Stimulated activated CD8-positive, alpha-beta memory T cell treated with anti-CD3 and anti-CD28 coated beads, Interleukin-4, amount 100 ng/mL, for 48 hours (primary cell): ENCODE measurements around the gene RPGRIP1L.

Experiments
- DNase-seq: peaks from one replicate; pipeline ENCODE4 v3.0.0-alpha.2; 2020

RPGRIP1L gene

DNA sequence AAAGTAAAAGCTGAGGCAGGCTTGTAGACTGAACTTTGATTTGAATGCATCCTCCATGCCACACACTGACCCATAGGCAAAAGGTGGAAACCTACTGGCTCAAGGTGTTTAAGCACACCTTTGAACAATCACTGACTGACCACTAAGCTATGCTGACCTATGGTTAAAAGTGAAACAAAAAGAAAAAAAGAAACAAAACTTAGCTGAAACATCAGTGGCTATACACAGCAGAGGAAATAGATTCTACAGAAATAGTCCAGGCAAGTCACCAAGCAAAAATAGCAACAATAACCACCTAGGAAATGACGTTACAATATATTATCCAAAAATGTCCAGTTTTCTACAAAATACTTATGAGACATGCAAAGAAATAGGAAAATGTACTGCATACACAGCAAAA is 60.2 kb downstream of the RPGRIP1L start:
- DNase-seq = no peak

DNA sequence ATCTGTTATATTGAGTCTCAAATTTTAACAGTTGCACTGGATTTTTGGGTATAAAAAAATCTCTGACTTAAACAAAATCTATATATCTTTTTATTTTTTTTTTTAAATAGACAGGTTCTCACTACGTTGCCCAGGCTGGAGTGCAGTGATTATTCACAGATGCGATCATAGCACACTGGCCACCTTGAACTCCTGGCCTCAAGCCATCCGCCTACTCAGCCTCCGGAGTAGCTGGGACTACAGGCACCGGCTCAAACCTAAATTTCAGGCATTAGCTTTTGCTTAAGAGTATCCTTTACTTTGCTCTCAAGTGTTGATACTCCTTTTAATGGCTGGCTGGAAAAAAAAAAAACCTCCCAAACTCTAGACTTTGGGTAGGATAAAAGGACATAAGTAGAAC is 61.6 kb downstream of the RPGRIP1L start:
- DNase-seq = no peak

DNA sequence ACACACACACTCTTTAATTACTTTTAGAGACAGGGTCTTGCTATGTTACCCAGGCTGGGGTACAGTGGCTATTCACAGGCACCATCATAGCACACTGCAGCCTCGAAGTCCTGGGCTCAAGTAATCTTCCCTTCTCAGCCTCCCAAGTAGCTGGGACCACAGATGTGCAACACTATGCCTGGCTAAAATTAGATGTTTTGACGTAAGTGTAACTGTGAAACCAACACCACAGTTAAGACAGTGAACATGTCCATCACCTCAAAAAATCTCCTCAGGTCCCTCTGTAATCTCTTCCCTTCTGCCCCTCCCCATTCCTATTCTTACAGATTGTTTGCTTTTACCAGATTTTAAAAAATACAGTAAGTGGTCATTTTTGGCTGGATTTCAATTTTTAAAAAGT is 66.7 kb downstream of the RPGRIP1L start:
- no peak for DNase-seq

DNA sequence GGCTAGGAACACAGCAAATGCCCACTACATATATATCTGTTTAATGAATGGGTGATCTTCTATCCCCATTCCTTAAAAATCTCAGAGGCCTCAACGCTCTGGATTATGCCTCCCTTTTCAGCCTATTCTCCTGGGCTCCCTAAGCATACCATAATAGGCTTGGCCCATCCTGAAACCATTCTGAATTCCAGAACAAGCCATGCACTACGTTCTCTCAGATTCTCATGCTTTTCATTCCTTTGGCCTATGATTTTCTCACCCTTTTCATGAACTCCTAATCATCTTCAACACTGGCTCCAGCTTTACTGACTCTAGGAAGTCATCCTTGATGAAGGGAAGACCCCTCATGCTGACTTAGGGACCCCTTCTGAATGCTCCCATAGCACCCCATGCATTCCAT is 71.1 kb downstream of the RPGRIP1L start:
- DNase-seq = no peak

DNA sequence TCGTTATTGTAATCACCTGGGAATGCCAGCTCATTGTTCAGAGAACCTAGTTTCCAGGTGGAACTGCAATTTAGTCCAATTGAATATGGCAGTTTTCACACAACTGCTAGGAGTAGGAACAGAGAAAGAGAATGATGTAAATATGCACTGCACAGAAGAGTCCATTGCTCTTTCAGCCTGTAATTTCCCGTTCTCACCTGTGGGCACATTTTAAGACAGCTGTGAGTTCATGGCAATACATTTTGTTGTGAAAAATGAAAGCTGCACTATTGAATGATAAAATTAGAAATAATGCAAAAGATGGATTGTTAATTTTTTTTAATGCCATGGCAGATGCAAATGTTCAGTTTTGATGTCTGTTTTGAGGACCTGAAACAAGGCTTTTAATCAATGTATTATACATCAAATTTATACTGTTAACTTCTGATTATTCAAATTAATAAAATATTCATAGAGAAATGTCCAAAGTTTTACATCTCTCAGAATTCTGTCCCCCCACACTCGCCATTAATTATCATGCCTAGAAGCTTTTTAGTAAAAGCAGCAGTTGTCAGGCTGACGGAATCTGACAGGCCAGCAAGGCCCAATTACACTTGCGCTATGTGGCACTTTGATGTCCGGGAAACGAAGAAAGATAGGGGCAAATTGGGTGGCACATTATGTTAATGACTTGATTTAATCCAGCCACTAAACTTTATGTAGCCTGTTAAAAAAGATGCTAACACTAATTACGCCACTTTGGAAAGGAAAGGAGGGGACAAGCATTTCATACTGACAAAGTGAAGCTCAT is 72.2 kb downstream of the RPGRIP1L start:
- no peak for DNase-seq

DNA sequence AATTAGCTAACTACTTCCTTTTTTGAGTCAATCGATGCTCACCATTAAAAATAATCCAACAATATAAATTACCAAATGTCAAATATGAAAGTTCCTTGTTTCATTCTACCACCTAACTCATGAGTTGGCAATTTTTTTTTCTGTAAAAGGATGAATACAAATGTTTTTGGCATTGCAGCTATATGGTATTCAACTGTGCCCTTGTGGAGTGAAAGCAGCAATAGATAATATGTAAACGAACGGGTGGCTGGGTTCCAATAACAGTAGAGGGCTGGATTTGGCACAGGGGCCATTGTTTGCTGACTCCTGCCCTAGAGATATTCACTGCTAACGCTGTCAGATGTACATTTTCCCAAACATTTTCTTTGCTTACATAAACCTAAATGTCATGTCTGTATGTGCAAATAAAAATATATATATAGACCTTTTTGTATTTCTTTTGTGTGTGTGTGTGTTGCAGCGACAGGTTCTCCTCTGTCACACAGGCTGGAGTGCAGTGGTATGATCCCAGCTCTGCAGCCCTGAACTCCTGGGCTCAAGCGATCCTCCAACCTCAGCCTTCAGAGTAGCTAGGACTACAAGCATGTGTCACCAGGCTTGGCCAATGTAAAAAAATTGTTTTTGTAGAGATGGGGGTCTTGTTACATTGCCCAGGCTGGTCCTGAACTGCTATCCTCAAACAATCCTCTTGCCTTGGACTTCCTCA is 73.9 kb downstream of the RPGRIP1L start:
- no peak for DNase-seq

DNA sequence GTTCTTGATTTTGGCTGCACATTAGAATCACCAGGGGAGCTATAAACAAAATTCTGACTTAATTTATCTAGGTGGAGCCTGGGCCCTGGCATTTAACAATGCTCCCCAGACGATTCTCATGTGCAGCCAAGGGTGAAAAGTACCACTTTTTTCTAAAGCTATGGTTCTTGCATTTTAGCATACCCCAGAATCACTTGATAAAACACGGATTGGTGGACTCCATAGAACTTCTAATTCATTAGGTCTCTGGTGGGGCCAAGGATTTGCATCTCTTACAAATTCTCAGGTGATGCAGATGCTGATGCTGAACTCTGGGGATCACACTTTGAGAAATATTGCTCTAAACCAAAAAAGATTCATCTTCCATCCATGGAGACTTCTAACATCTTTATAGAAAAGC is 74.5 kb downstream of the RPGRIP1L start:
- no peak for DNase-seq

DNA sequence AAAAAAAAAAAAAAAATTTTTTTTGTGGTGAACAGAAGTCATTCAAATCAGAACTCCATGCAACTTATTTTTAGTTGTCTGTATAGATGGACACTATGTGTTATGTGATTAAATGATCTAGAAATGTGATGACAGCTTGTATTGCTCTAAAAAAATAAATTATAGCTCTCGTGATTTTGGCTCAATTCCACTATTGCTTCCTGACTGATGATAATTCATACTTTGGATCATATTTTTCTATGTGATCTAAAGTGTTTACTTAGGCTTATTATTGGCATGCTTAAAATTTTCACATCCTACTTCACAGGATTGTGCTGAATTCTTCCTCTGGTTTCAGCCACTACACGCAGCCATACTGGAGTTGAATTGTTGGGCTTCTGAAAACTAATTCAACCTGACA is 76.8 kb downstream of the RPGRIP1L start:
- DNase-seq = no peak

DNA sequence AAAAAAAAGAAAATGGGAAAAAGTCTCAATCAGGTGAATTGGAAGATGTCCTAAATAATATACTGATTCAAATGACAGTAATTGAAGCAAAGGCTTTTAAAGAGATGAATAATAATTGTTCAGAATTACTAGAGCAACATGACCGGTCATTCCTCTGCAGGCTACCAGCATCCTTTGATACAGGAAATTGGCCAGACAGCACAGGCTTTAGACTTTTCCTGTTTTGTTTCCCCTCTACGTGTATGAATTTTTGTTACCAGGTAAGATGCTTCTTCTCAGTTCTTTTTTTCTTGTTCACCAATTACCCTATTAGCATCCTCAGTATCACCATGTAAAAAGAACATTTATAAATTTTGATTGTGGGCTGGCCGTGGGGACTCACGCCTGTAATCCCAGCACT is 77.5 kb downstream of the RPGRIP1L start:
- no peak for DNase-seq

DNA sequence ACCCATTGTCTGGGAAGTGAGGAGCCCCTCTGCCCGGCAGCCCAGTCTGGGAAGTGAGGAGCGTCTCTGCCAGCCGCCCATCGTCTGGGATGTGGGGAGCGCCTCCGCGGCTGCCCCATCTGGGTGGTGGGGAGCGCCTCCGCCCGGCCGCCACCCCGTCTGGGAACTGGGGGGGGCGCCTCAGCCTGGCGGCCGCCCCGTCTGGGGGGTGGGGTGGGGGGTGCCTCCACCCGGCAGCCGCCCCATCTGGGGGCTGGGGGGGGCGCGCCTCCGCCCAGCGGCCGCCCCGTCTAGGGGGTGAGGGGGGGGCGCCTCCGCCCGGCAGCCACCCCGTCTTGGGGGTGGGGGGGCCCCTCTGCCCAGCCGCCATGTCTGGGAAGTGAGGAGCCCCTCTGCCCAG is 78.4 kb downstream of the RPGRIP1L start:
- DNase-seq = no peak

DNA sequence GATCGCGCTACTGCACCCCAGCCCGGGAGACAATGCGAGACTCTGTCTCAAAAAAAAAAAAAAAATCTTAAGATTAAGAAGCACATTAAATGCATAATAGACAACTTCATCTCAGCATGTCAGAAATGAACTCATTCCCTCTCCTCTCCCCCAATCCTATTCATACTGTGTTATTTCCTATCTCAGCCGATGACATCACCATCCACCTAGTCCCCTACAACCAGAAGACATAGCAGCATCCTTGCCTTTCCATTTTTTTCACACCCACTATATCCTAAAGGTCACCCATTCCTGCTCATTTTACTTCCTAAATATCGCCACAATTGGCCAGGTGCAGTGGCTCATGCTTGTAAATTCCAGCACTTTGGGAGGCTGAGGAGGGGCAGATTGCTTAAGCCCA is 81.3 kb downstream of the RPGRIP1L start:
- no peak for DNase-seq

DNA sequence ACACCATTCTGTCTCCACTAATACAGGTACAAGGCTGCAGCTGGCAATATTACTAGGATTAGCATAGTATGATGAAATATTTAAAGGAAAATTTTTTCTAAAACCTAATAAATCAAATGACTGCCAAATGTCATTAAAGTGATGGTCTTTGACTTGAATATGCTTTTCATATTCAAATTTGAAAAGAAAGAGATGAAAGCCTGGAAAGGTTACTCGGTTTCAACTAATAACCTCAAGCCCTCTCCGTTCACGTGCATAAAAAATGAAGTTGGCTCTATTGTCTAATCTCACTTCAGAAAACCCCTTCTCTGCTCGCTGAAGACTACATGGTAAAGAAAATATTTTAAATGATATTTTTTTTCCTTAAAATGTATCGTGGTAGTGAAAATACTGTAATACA is 83.2 kb downstream of the RPGRIP1L start:
- no peak for DNase-seq

DNA sequence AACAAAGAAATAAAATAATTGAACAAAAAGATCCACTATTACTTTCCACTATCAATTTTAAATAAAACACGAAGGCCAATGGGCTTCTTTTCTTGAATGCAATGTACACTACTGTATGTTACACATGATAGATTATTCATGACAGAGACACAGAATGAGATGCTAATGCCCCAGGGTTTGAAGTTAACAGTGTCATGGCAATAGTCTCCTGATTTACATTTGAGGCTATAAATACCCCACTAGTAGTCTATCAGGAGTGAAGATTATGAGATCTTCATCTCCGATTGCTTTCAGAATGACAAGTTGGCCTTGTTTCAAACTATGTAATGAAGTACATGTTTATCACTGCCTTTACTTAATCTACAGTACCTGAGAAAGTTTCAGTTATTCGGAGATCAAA is 84.4 kb downstream of the RPGRIP1L start:
- no peak for DNase-seq

DNA sequence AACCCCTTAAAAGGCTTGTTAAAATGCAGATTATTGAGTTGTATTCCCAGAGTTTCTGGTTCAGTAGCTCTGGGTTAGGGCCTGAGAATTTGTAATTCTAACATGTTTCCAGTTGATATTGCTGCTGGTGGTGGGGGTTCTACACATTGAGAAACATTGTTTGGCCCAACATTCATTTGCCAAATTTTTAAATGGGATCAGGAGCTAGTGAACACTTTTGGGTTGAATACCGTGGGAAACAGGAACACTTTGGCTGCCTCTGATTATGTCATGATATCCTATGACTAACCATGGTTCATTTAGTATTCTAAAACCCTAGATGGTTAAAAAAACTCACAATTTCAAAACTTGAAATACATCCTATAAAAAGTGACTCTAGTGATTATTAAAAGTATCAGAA is 89.3 kb downstream of the RPGRIP1L start:
- no peak for DNase-seq

DNA sequence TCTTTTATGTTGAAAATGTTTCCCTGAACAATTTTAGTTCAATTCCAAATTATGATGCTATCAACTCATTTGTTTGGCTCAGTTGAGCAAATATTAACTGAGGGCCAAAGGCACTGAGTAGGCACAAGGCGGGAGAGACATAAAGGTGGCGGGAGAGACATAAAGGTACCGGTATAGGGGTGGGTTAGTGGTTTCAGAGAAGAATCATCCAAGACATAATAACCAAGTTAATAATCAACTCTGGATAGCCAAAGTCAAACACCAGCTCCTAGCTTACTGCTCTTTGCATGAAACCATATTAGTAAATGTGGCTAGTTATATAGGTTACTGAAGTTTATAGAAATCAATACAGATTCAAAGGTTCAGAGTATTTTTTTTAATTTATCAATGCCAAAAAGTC is 91.7 kb downstream of the RPGRIP1L start:
- DNase-seq = no peak

DNA sequence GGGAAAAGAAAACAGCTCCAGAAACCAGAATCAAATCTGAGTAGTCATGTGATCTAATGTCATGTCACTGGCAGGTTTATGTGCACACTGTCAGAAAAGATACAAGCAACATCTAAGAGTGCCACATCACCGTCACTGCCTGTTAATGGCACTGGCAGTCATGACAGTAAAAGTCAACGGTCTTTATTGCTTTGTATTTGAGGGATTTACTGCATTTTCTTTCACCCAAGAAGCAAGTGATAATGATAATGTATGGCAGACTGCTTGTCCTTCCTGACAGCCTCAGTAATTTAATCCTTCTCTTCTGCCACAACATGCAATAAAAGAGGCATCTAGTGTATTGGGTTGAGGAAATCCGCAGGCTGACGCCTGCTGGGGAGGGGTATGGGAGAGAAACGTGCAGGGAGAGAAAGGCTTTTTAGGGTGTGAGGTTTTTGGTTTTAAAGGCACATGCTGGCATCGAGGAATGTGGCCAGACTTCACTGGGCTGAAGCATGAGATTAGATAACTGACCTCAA is 92.4 kb downstream of the RPGRIP1L start:
- DNase-seq = no peak

DNA sequence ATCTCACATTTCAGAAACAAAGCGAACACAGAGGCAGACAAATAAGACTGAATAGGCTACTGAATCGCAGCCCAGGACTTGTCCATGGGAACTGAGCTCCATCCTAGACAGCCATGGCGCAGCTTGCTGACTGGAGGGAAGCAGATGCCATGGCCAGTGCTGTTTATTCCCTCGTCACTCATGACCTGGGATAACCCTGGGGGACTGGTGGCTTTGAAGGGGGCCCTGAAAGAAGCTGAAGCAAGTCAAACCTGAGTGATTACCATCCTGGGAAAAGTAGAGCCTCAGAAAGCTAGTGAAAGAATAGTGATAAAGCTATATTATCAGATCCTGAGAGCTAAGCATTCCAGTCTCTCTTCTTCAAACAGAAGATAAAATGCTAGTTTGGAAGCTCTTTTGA is 94.1 kb downstream of the RPGRIP1L start:
- DNase-seq = no peak

DNA sequence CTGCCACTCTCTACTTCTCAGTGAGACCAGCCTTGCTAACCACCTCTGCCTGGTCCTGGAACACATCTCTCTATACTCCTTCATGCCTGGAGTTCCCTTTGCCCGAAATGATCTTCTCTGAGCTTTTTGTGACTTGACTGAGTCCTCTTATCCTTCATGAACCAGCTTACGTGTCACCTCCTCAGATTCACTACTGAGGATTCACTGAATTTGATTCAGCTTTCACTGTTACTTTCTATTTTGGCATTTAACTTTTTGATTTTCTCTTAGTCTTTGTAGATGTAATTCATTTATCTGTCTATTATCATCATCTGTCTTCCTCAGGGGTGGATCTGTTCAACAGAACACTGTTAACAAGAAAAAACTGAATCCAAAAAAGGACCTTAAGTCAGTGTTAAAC is 95.6 kb downstream of the RPGRIP1L start:
- DNase-seq = no peak

DNA sequence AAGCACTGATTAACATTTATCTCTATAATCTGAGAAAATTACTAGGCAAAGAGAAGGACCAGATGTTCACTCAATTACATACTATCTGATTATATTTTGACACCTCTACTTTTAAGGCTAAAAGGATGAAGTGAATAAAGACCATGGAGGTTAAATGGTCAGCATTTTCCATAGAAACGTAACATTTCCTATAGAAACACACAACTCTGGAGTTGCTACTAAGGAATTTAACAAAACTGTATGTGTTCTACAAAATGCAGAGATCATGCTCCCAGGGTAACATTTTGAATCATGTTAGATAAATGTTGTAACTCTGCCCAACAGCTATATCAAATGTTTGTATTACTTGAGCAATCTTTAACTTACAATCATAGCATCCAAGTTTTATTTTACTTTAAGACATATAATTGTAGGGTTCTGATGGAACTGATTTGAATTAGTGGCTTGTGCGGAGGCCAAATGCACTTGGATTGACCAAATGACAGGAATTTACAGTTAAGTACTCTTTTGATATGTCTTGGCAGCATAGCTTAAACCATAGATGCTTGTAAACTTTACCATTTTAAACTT is 97.7 kb downstream of the RPGRIP1L start:
- no peak for DNase-seq

DNA sequence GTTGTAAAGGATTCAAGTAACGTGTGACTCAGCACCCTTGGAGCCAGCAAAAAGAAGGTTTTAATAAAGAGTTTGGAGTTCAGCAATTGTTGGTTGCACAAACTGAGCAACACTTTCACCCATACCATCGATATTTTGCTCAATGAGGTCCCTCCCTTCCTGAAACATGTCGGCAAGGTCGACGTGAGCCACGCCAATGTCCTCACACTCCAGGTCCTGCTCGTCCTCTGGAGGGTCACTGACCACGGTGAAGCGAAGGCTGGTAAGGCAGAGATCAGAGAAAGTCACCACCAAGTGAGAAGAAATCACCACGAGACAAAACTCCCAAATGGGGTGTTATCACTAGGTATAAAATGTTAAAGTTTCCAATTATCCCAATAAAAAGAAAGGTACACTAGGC is 98.3 kb downstream of the RPGRIP1L start:
- DNase-seq = no peak

DNA sequence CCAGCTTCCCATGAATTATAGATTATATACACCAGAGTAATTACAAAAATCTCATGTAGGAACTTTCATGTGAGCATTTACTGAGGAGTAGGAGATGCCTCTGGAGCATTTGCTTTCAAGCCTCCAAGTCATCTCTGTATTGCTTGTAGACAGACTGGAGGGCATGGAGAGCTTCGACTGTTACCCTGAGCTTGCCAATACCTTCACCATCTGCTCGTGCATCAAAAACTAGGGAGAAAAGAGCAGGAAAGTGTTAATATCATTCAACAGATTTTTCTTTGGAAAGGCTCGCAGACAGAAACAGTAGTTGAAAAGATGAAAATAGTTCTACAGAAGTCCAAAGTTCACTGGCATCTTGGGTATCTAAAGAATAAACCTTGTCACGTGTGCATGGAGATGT is 101.7 kb downstream of the RPGRIP1L start:
- DNase-seq = no peak

DNA sequence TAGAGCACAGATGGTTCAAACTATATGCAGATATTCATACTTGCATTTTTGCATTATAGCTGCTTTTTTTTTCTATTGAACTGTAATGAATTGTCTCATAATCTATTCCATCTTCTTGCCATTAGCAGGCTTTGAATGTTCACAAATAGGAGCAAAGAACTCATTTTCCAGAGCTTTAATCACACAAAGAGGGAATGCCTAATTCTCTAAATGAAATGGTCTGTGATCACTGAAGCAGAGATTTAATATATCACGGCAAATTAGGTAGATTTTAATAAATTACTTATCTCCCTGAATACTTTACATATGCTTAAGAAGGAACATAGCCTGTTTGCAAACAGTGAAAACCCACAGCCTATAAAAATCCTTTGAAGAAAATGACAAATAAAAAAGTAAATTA is 103.0 kb downstream of the RPGRIP1L start:
- no peak for DNase-seq

DNA sequence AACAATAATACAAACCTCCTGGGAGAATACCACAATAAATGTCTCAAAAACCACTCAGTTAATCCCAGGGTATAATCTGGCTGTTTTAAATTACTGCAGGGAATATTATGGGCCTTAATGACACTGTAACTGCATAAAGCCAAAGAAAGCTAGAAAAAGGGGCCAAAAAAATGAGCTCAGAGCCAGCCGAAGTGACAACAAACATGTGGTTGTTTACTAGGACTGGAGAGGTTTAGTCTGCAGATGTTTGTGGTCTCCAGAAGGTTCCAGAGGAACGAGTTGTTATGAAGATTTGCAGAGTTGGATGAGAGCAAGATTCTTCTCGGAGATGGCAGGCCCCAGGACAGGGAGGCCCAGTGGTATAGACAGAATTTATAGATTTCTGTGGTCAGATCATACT is 103.5 kb downstream of the RPGRIP1L start:
- no peak for DNase-seq

DNA sequence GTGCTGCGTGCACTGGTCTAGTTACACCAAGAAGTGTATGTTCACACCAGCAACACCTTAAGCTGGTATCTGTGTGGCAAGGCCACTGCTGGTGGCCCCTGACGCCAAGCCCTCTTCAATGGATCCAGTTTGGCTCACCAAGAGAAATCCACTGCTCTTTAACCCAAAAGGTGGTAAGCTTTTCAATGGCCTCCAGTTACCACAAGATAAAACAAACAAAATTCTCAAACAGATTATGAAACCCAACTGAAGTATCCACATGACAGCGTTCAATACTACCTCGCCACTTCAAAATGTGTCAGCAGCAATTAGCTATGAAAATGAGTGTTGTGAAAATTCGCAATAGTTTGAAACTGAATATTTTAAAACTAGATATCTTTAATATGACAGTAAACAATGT is 104.1 kb downstream of the RPGRIP1L start:
- no peak for DNase-seq
